Measurements from ENCODE around the gene RDM1.

RDM1 gene

DNA sequence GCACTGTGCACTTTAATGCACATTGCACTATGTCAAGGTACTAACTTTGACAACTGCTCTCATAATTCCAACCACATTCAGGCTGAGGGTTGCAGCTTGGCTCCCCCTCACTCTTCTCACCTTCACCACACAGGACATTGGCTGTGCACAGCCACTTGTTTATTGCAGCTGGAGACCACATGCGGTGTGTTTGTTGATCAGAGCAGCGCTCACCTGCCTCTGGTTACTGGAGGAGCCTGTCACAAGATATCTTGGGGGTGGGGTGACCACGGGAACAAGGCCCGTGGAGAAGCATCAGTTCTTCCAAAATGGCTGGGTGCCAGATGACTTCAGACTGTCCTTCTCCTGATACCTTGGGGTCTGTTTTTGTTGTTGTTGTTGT is 39.8 kb downstream of the RDM1 start (continued):
- TF ChIP-seq TOX (CRISPR knock-in tag; IDR thresholded peaks at IDR 0.05; ENCODE audit: borderline replicate concordance) (no peak), TCF4 (CRISPR knock-in tag; IDR thresholded peaks at IDR 0.05; ENCODE audit: borderline replicate concordance) (no peak)
- TF ChIP-seq, protein P1, sequence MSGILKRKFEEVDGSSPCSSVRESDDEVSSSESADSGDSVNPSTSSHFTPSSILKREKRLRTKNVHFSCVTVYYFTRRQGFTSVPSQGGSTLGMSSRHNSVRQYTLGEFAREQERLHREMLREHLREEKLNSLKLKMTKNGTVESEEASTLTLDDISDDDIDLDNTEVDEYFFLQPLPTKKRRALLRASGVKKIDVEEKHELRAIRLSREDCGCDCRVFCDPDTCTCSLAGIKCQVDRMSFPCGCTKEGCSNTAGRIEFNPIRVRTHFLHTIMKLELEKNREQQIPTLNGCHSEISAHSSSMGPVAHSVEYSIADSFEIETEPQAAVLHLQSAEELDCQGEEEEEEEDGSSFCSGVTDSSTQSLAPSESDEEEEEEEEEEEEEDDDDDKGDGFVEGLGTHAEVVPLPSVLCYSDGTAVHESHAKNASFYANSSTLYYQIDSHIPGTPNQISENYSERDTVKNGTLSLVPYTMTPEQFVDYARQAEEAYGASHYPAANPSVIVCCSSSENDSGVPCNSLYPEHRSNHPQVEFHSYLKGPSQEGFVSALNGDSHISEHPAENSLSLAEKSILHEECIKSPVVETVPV (CRISPR knock-in tag; IDR thresholded peaks at IDR 0.05), result no peak

DNA sequence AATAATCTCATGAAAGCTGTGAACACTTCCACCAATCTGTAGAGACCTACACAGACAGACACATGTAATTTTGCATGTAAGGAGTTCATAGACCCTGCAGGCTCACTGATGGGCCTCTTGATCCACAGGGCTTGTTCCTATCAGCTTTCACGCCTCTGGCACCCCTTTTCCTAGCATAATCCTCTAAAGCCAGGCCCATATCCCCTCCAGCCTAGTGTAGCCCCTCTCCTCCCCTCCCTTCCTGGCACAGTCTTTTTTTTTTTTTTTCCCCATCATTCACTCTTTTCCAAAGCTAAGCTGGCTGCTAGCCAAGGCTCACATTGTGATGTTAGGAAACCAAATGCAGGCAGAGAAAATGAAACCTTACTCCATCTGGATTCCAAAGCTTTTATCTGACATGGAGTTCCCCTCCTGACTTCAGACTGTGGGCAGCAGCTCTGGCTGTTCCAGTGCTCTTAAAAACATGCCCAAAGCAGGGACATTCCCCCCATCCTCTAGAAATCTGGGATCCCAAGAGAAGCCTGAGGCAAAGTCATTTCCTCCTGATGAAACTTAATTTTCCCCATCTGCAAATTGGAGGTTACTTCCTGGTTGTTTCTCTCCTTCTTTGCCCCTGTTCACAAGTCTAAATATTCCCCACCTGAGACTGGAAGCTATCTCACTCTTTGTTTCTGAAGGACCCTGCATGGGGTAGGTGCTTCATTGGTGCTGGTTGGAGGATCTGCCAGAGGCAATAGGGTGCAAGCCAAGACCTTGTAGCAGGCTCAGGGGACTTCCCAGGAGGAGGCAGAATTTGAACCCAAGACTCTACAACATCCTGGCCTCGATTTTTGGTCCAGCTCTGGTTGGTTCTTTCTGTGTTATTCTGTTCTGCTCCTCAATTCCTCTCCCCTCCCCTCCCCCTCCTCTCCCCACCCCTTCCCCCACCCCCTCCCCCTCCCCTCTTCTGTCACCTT is 40.5 kb downstream of the RDM1 start:
- ATAC-seq, result peak; percentile 78
- TF ChIP-seq RARB (CRISPR knock-in tag; IDR thresholded peaks at IDR 0.05), result no peak
- no peak for TF ChIP-seq ZFP30 (CRISPR knock-in tag; IDR thresholded peaks at IDR 0.05)
- TF ChIP-seq ZNF8 (CRISPR knock-in tag; IDR thresholded peaks at IDR 0.05), result no peak
- TF ChIP-seq, protein P2, sequence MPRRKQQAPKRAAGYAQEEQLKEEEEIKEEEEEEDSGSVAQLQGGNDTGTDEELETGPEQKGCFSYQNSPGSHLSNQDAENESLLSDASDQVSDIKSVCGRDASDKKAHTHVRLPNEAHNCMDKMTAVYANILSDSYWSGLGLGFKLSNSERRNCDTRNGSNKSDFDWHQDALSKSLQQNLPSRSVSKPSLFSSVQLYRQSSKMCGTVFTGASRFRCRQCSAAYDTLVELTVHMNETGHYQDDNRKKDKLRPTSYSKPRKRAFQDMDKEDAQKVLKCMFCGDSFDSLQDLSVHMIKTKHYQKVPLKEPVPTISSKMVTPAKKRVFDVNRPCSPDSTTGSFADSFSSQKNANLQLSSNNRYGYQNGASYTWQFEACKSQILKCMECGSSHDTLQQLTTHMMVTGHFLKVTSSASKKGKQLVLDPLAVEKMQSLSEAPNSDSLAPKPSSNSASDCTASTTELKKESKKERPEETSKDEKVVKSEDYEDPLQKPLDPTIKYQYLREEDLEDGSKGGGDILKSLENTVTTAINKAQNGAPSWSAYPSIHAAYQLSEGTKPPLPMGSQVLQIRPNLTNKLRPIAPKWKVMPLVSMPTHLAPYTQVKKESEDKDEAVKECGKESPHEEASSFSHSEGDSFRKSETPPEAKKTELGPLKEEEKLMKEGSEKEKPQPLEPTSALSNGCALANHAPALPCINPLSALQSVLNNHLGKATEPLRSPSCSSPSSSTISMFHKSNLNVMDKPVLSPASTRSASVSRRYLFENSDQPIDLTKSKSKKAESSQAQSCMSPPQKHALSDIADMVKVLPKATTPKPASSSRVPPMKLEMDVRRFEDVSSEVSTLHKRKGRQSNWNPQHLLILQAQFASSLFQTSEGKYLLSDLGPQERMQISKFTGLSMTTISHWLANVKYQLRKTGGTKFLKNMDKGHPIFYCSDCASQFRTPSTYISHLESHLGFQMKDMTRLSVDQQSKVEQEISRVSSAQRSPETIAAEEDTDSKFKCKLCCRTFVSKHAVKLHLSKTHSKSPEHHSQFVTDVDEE (CRISPR knock-in tag; IDR thresholded peaks at IDR 0.05), result no peak
- no peak for TF ChIP-seq ZNF70 (CRISPR knock-in tag; IDR thresholded peaks at IDR 0.05)
- no peak for TF ChIP-seq BACH2 (CRISPR knock-in tag; IDR thresholded peaks at IDR 0.05; ENCODE audit: borderline replicate concordance)
- no peak for TF ChIP-seq ZNF565 (CRISPR knock-in tag; conservative IDR thresholded peaks at IDR 0.05; ENCODE audit: low read depth)
- TF ChIP-seq ZFP3 (CRISPR knock-in tag; IDR thresholded peaks at IDR 0.05), result no peak
- no peak for TF ChIP-seq ISL1 (CRISPR knock-in tag; IDR thresholded peaks at IDR 0.05)

DNA sequence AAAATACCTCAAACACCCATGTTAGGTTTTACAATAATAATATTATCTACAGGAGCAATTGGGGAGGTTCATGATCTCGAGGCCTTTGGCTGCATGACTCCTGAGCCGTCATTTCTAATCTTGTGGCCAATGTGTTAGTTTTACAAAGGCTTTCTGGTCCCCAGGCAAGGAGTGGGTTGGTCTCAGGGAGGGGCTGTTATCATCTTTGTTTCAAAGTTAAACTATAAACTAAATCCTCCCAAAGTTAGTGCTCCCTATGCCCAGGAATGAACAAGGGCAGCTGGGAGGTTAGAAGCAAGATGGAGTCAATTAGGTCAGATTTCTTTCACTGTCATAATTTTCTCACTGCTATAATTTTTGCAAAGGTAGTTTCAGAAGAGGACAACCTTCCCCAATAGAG is 41.3 kb downstream of the RDM1 start:
- TF ChIP-seq OSR1 (CRISPR knock-in tag; IDR thresholded peaks at IDR 0.05) (no peak), ZNF70 (CRISPR knock-in tag; IDR thresholded peaks at IDR 0.05) (peak; percentile 46; the same call in 1 of the 2 replicates)
- ATAC-seq, result no peak

DNA sequence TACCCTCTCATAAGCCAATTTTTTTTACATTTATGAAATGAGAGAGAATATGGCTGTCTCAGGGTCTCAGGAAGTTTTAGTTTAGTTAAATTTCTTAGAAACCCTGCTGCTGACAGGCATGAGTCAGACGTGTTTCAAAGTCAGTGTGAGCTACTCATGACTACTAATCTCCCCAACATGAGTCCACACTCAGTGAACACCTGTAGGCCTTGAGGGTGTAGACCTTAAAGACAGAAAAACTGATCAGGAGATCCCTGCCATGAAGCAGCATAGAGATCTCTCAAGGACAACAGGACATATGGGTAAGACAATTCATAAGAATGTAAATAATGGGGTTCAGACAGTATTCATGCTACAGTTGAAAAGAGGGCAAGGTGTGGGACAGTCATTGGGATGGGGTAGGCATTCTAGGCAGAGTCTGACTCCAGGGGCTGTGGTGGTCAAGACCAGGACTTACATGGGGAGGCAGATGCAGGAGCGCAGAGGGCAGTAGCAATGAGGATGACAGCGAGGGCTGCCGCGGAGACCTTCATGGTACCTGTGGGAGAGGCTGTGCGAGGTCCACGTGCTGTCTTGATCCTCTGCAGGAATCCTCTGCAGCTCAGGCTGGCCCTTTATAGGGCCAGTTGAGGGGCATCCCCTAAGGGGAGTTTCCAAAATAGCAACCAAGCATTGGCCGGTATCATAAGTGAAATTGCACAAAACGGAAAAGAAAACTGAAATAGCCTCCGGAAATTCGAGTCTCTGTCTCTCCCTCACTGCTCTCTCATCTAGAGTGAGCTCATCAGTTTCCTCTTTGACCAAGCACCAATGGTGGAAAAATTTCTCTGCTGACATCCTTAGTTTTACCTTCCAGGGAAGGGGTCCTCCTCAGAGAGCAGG is 50.6 kb downstream of the RDM1 start, which contains the start of gene CCL5:
Gene CCL5, minus strand, starts transcription at position 588 of the 882 bp plus-strand sequence.
- no peak for TF ChIP-seq ZFP30 (CRISPR knock-in tag; IDR thresholded peaks at IDR 0.05)
- no peak for TF ChIP-seq ZNF8 (CRISPR knock-in tag; IDR thresholded peaks at IDR 0.05)
- no peak for TF ChIP-seq ZNF565 (CRISPR knock-in tag; conservative IDR thresholded peaks at IDR 0.05; ENCODE audit: low read depth)
- TF ChIP-seq, protein P3, sequence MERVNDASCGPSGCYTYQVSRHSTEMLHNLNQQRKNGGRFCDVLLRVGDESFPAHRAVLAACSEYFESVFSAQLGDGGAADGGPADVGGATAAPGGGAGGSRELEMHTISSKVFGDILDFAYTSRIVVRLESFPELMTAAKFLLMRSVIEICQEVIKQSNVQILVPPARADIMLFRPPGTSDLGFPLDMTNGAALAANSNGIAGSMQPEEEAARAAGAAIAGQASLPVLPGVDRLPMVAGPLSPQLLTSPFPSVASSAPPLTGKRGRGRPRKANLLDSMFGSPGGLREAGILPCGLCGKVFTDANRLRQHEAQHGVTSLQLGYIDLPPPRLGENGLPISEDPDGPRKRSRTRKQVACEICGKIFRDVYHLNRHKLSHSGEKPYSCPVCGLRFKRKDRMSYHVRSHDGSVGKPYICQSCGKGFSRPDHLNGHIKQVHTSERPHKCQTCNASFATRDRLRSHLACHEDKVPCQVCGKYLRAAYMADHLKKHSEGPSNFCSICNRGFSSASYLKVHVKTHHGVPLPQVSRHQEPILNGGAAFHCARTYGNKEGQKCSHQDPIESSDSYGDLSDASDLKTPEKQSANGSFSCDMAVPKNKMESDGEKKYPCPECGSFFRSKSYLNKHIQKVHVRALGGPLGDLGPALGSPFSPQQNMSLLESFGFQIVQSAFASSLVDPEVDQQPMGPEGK (CRISPR knock-in tag; IDR thresholded peaks at IDR 0.05; ENCODE audit: borderline replicate concordance), result no peak
- no peak for TF ChIP-seq OSR1 (CRISPR knock-in tag; IDR thresholded peaks at IDR 0.05)
- no peak for TF ChIP-seq GLIS3 (CRISPR knock-in tag; IDR thresholded peaks at IDR 0.05)
- no peak for TF ChIP-seq CSDC2 (CRISPR knock-in tag; IDR thresholded peaks at IDR 0.05)
- no peak for TF ChIP-seq SNAI2 (CRISPR knock-in tag; IDR thresholded peaks at IDR 0.05)
- no peak for TF ChIP-seq ZC3H10 (CRISPR knock-in tag; IDR thresholded peaks at IDR 0.05)
- ATAC-seq, result no peak

DNA sequence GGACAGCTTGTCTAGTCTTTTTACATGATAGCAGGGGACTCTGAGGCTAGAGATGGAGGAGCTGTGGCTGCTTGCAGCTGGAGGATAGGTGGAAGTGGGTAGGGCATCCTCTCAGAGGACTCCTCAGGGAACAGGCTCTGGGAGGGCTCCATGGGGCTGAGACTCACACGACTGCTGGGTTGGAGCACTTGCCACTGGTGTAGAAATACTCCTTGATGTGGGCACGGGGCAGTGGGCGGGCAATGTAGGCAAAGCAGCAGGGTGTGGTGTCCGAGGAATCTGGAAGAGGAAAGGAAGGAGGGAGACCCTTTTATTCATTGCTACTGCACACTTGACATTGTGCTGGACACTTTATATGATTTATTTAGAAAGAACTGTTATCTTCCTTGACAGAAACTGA is 52.2 kb downstream of the RDM1 start:
- TF ChIP-seq CSDC2 (CRISPR knock-in tag; IDR thresholded peaks at IDR 0.05), result no peak
- TF ChIP-seq ZFP30 (CRISPR knock-in tag; IDR thresholded peaks at IDR 0.05), result no peak
- TF ChIP-seq GLIS3 (CRISPR knock-in tag; IDR thresholded peaks at IDR 0.05), result no peak
- TF ChIP-seq ISL1 (CRISPR knock-in tag; IDR thresholded peaks at IDR 0.05), result no peak
- TF ChIP-seq, protein P1 (CRISPR knock-in tag; IDR thresholded peaks at IDR 0.05), result no peak
- no peak for TF ChIP-seq TOX (CRISPR knock-in tag; IDR thresholded peaks at IDR 0.05; ENCODE audit: borderline replicate concordance)
- TF ChIP-seq, protein P4, sequence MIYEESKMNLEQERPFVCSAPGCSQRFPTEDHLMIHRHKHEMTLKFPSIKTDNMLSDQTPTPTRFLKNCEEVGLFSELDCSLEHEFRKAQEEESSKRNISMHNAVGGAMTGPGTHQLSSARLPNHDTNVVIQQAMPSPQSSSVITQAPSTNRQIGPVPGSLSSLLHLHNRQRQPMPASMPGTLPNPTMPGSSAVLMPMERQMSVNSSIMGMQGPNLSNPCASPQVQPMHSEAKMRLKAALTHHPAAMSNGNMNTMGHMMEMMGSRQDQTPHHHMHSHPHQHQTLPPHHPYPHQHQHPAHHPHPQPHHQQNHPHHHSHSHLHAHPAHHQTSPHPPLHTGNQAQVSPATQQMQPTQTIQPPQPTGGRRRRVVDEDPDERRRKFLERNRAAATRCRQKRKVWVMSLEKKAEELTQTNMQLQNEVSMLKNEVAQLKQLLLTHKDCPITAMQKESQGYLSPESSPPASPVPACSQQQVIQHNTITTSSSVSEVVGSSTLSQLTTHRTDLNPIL (CRISPR knock-in tag; IDR thresholded peaks at IDR 0.05; ENCODE audit: low read depth), result no peak
- no peak for TF ChIP-seq ZNF8 (CRISPR knock-in tag; IDR thresholded peaks at IDR 0.05)
- no peak for TF ChIP-seq BACH2 (CRISPR knock-in tag; IDR thresholded peaks at IDR 0.05; ENCODE audit: borderline replicate concordance)
- no peak for TF ChIP-seq ZFP3 (CRISPR knock-in tag; IDR thresholded peaks at IDR 0.05)
- no peak for TF ChIP-seq ZNF565 (CRISPR knock-in tag; conservative IDR thresholded peaks at IDR 0.05; ENCODE audit: low read depth)
- no peak for ATAC-seq

Measured in SK-N-SH treated with all-trans-retinoic acid at 6 μM for 48 hours (cell line).